Peyer's patch (tissue), 4 donors: ENCODE data around the gene GPR158.

Source experiments
- POLR2A ChIP-seq, 2 donors: fragments of 450-650 bp; IDR thresholded peaks; one replicate each; pipeline ENCODE4 v1.5.1; 2017; ENCODE audit warnings: antibody characterized with exemption in 2 of 2, mild to moderate bottlenecking in 2 of 2, moderate library complexity in 2 of 2
- TF ChIP-seq, protein P1 (sequence below), 6 experiments: fragments of 450-650 bp in 4 of 6; fragments of 200-600 bp in 2 of 6; sonication (generic) in 1 of 6; IDR thresholded peaks; one replicate each; pipeline ENCODE4 v1.5.1; 2017 to 2019; ENCODE audit warnings: antibody characterized with exemption in 6 of 6, mild to moderate bottlenecking in 3 of 6, moderate library complexity in 1 of 6

- TF ChIP-seq, protein P1, sequence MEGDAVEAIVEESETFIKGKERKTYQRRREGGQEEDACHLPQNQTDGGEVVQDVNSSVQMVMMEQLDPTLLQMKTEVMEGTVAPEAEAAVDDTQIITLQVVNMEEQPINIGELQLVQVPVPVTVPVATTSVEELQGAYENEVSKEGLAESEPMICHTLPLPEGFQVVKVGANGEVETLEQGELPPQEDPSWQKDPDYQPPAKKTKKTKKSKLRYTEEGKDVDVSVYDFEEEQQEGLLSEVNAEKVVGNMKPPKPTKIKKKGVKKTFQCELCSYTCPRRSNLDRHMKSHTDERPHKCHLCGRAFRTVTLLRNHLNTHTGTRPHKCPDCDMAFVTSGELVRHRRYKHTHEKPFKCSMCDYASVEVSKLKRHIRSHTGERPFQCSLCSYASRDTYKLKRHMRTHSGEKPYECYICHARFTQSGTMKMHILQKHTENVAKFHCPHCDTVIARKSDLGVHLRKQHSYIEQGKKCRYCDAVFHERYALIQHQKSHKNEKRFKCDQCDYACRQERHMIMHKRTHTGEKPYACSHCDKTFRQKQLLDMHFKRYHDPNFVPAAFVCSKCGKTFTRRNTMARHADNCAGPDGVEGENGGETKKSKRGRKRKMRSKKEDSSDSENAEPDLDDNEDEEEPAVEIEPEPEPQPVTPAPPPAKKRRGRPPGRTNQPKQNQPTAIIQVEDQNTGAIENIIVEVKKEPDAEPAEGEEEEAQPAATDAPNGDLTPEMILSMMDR (IDR thresholded peaks at IDR 0.05) = no peak
- no peak for TF ChIP-seq POLR2A (IDR thresholded peaks at IDR 0.05)
Observed at GRCh38 chr10:25532213-25532612, 357.4 kb downstream of the GPR158 start.
